HG03103 (cell line): Measurements from ENCODE around the gene ITFG1.
"Not testable (repeated sequence)": the region's sequence is repeated elsewhere in the genome, so short reads cannot be mapped to it uniquely, and the experiment has no call there.

Source experiments
- ATAC-seq: cut with Tn5 transposase; IDR thresholded peaks from one replicate; pipeline ENCODE4 v1.9.1; 2021; ENCODE audit warnings: low read depth; ENCODE audit not compliant: unreplicated experiment

The ITFG1 gene

DNA sequence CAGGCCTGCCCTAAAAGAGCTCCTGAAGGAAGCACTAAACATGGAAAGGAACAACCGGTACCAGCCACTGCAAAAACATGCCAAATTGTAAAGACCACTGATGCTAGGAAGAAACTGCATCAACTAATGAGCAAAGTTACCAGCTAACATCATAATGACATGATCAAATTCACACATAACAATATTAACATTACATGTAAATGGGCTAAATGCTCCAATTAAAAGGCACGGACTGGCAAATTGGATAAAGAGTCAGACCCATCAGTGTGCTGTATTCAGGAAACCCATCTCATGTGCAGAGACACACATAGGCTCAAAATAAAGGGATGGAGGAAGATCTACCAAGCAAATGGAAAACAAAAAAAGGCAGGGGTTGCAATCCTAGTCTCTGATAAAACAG, 111.8 kb downstream of the ITFG1 start:
- not testable (repeated sequence) for ATAC-seq

- ATAC-seq: not testable (repeated sequence)
These were observed 113.7 kb downstream of the ITFG1 start for GRCh38 chr16:47347021-47347696.

DNA sequence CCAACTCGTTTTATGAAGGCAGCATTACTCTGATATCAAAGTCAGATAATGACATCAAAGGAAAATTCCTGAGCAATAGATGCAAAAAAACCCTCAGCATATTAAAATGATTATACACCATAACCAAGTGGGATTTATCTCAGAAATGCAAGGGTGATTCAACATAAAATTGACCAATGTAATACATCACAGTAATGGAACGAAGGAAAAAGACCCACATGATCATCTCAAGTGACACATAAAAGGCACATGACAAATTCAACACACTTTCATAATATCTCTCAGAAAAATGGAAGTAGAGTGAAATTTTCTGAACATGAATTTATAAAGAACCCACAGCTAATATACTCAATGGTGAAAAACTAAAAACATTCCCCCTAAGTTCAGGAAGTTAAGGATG, 118.8 kb downstream of the ITFG1 start:
- no peak for ATAC-seq

GRCh38 chr16:47330562-47330961, 130.3 kb downstream of the ITFG1 start:
- not testable (repeated sequence) for ATAC-seq

- not testable (repeated sequence) for ATAC-seq
These were observed 136.6 kb downstream of the ITFG1 start for GRCh38 chr16:47324309-47324708.

DNA sequence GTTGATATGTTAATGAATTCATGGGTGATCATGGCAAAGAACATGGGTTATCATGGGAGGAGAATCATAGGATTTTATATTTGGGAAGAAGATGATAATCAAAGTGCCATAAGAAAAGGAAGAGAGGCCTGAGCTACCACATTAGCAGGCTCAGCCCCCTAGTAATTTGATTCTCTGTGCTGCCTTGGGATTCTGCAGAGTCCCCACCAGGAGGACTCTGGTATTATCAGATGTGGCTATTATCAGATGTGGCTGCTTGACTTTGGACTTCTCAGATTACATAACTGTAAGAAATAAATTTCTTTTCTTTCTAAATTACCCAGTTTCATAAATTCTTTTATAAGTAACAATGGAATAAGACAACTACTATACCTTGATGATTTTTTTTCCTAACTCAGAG, 137.6 kb downstream of the ITFG1 start:
- no peak for ATAC-seq

DNA sequence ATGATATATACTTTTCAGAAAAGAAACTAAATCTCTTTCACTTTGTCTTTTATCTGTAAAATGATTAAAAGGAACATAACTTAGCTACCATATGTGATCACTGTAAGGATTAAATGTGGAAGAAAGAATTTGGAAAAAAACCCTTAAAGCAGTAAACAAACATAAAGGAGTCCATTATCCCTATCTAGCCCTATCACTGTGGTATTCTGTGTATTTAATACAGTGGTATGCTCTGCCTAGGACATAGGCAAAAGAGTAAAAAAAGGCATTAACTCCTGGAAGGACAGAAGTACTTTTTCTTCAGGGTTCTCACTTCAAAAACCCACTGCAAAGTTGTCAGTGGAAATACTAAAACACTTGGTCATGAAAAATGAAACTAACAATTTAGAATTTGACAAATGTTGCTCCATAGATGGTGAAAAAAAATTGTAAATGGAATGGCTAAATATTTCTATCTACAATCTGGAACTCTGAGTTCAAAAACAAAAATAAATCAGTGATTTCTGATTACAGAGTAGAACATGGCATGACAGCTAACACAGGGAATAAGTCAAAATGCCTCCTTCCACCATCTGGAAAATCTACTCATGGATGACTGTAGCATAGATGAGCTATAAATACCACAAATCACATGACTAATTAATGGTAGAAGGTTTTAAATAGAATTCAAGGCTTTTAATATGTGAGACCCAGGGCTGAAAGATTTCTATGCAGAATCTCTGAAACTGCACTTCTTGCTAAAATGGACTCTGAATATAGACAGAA, 140.1 kb downstream of the ITFG1 start:
- ATAC-seq: no peak

- no peak for ATAC-seq
These were observed 143.2 kb downstream of the ITFG1 start for GRCh38 chr16:47317465-47318240.

GRCh38 chr16:47316442-47317015, 144.3 kb downstream of the ITFG1 start:
- no peak for ATAC-seq

GRCh38 chr16:47311738-47312505, 148.9 kb downstream of the ITFG1 start:
- no peak for ATAC-seq

- no peak for ATAC-seq
These were observed 150.1 kb downstream of the ITFG1 start for GRCh38 chr16:47310792-47311211.

DNA sequence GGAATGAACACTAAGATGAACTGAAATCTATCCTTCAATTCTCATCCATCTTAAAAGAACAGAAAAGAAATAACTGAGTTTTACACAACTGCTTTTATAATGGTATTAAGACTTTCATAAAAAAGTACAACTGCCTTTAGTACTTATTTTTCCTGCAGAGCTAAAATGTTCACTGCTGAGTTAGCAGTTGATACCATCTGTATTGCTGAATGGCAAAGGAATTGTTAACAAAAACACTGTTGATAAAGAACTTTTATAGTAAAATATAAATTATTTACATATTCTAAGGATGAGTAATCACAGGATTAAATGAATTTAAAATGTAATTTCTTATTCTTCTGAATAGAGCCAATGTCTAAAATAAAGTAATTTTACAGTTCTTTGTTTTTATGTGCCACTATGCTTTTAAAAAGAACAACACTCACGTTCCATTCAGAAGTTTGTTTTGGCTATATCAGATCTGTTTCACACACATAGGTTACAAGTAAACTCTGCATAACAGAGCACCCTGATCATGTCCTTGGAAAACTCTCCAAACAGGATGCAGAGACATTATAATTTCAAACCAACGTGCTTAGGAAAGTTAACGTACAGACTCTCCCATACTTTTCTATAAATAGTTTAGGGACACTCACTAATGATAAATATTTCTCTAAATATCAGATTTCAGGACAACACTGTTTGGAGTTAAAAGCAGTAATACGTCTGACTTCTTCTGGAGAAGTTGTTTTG, 151.1 kb downstream of the ITFG1 start:
- ATAC-seq: no peak

- no peak for ATAC-seq
These were observed 152.3 kb downstream of the ITFG1 start for GRCh38 chr16:47308601-47309000.

GRCh38 chr16:47304563-47304962, 156.3 kb downstream of the ITFG1 start:
- no peak for ATAC-seq

- ATAC-seq: no peak
These were observed 161.3 kb downstream of the ITFG1 start for GRCh38 chr16:47299587-47299986.

- ATAC-seq: no peak
These were observed 175.9 kb downstream of the ITFG1 start for GRCh38 chr16:47284999-47285398.

- ATAC-seq: no peak
These were observed 182.4 kb downstream of the ITFG1 start for GRCh38 chr16:47278306-47278970.

- no peak for ATAC-seq
These were observed 184.3 kb downstream of the ITFG1 start for GRCh38 chr16:47276522-47276921.

DNA sequence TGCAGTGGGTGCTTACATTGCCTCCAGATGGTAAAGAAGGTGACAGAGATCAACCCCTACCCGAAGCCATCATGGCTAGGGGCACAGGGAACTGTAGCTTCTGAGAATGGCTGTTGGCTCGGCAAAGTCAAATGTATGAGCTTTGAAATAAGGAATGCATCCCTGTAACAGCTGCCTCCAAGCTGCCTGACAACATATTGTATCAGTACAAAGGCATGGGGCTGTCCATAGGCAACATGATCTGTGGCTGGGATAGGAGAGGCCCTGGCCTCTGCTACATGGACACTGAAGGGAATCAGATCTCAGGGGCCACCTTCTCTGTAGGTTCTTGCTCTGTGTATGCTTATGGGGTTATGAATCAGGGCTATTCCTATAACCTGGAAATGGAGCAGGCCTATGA, 197.9 kb downstream of the ITFG1 start:
- no peak for ATAC-seq
